Stimulated activated CD4-positive, alpha-beta T cell treated with anti-CD3 and anti-CD28 coated beads, Interleukin-12 subunit alpha, Interleukin-12 subunit beta, amount 100 ng/mL, for 24 hours (primary cell): ENCODE results near the gene FUZ.

ENCODE experiments used
- DNase-seq, 2 experiments: peaks; one replicate each; pipeline ENCODE4 v3.0.0-alpha.2; 2020; ENCODE audit warnings: low read depth in 2 of 2

Gene FUZ

DNA sequence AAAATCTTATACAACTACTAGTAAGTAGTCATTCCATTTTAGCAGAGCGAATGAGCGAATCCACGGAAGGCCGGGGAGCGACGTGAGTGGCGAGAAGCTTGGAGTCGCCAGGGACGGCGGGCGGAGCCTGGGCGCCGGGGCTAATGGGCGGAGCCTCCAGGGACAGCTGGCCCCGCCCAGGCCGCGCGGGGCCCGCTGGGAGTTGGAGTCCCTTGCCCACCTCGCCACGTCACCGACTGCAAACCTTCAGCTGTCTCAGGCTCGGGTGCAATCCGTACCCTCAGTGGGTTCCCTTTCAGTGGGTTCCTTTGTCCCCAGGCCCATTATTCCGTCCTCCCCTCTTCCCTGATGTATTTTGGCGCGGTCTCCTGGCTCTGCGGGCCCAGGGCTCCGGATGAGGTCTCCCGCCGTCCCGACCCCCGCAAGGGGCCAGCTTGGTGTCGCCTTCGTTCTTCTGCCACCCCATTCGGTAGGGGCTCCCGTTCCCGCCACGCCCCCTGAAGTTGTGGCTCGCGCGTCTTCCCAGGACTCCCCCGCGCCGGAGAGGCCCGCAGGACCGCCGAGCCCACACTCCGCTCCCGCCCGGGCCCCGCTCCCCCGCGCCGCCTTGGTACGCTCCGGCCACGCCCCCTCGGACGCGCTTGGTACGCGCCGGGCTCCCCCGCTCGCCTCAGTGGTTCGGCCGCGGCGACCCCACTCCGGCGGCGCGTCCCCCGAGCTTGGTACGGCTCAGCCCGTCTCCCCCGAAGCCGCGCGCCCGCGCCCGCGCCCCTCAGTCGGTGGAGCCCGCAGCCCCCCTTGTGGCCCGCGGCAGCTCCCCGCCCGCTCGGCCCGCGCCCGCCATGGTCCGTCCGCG lies 37.6 kb upstream of the FUZ start, which contains the start of gene PTOV1:
Gene PTOV1, plus strand, starts transcription at position 673 of the 856 bp plus-strand sequence.
- DNase-seq, result peak; percentile 78 to 84

DNA sequence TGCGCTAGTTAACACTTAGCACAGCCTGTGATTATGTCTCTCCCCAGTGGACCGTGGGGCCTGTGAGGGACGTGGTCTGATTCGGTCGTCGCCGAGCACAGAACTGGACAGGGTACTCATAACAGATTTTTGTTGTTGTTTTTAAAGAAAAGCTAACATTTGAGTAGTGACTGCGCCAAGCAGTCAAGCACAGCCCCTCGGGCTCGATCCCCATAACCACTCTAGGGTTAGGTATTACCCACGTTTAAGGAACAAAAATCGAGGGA lies 37.1 kb upstream of the FUZ start:
- no peak for DNase-seq

DNA sequence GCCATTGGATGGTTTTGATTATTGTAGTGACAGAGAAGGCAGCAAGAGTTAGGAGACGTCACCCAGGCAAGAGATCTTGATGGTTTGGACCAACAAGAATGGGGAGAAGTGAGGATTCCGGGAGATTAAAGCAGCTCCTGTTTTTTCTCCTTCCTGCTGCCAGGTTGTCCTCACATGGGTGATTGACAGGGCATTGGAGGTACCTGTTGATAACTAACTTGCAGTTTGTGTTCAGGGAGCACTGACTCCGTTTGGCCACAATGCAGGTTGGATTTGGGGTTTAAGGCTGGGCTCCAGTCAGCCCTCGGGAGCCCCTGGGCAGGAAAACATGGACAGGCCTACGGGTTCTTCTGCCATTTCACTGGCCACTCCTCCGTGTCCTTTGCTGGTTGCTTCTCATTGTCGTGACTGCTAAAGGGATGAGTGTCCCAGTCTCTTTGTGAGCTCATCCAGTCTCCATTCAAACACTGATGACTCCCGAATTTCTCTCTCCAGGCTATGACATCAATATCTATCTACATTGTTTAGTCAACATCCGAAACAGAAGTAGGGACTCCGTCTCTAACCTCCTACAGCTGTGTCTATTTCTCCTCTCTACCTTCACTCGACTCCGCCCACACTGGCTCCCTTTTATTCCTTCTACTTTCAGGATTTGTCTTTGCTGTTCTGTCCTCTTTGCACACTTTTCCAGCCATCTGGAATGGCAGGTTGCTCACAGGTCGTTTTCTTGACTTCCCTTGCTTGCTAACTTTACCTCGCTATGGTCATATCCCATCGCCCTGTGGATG lies 36.5 kb upstream of the FUZ start:
- no peak for DNase-seq

DNA sequence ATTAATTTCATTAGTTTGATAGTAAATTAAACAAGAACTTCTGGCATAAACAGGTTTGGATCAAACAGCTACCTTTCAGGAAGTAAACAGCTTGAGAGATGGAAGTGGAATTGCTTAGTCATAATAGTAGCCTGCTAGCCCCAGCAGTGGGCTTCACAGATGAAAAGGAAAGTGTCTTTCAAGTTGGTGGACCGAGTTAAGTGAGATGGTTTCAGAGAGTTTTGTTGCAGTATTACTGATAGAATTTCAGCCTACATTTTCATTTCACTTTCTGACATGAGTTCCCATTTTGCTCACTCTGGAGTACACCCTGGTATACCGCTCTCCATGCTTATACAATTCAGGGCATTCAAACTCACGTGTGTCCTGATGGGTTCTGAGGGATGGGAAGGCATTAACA lies 35.8 kb upstream of the FUZ start:
- no peak for DNase-seq

DNA sequence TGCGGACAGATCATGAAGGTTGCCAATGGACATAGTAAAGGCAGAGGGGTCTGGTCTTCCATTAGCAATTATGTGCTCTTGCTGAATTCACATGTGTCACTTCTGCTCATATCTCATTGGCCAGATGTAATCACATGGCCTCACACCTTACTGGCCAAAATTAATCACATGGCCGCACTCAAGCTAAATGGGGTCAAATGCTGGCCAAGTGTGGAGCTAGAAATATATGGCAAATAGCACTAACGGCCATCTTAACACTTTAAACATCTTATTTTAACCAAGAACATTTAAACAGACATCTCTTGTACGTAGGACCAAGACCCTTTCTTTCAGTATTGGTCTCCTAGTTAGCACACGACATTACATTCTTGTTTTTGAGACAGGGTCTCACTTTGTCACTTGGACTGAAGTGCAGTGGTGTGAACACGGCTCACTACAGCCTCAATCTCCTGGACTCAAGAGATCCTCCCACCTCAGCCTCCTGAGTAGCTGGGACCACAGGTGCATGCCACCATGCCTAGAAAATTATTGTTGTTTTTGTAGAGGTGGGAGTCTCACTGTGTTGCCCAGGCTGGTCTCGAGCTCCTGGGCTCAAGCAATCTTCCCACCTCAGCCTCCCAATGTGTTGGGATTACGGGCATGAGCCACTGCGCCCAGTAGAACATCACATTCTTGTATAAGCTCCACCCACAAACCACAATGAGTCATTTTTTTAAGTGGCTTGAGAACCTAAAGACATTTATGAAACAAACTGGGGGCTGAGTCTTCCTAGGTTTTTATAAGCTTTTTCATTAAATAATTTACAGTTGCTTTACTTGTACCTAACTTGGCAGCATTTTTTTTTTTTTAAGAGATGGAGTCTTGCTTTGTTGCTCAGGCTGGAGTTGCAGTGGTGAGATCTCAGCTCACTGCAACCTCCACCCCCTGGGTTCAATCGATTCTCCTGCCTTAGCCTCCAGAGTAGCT lies 34.9 kb upstream of the FUZ start:
- no peak for DNase-seq

DNA sequence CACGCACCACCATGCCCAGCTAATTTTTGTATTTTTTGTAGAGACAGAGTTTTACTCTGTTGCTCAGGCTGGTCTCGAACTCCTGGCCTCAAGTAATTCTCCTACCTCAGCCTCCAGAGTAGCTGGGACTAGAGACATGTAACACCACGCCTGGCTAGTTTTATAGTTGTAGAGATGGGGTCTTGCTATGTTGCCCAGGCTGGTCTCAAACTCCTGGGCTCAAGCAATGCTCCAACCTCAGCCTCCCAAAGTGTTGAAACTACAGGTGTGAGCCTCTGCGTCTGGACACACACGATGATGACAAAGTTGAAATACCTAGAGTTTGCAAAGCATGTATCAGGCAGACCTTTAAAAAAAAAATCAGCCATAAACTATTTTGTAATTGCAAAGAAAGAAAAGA lies 33.3 kb upstream of the FUZ start:
- no peak for DNase-seq

DNA sequence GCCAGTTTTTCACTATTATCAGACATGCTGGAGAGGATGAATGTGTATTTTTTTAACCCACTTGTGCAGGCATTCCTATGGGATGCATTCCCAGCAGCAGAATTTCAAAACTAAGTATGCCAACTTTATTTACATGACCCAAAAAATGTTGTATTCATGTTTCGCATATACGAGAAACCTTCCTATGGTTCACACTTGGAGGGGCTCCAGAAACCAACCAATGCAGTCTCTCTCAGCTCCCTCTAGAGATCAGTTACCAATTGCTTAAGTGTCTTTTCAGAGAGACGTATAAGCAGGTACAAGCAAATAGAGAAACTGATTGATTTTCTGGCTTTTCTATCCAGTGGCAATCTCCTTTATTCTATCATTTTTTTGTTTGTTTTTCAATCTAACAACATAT lies 32.3 kb upstream of the FUZ start:
- DNase-seq, result no peak

DNA sequence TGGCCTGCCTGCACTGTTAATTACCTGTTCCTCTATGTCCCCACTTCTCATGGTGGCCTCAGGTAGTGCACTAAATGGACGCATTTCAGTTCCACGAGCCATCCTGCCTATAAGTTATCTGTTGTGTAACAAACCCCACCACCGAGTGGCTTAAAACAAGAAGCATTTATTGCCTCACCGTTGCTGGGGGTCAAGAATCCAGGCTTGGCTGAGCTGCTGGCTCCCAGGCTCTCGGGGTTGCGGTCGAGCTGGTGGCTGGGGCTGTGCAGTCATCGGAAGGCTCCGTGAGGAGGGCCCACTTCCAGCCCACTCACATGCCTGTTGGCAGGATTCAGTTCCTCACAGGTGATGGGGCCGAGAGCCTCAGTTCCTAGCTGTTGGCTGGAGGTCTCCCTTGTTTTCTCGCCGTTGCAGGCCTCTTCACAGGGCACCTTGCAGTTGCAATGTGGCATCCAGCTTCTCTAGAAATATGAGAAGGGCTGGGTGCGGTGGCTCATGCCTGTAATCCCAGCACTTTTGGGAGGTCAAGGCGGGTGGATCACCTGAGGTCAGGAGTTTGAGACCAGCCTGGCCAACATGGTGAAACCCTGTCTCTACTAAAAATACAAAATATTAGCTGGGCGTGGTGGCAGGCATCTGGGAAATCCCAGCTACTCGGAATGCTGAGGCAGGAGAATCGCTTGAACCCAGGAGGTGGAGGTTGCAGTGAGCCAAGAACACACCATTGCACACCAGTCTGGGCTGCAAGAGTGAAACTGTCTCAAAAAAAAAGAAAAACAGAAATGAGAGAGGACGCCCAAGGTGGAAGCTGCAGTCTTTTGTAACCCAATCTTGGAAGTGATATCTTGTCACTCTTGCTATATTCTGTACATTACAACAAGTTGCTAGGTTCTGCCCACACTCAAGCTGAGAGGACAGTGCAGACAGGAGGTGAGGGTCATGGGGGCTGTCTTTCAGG lies 31.3 kb upstream of the FUZ start:
- DNase-seq, result no peak

DNA sequence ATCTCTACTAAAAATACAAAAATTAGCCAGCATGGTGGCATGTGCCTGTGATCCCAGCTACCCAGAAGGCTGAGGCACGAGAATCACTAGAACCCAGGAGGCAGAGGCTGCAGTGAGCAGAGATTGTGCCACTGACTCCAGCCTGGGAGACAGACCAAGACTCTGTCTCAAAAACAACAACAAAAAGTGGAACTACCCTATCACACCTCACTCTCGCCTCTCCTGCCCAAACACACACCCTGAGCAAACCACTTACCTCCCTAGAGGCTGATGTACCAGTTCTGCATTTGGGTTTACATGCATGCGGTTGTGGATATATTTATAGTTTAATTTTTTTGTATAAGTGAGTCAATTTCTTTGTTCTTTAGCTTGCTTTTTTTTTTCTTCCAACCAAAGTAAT lies 30.2 kb upstream of the FUZ start:
- DNase-seq, result no peak

DNA sequence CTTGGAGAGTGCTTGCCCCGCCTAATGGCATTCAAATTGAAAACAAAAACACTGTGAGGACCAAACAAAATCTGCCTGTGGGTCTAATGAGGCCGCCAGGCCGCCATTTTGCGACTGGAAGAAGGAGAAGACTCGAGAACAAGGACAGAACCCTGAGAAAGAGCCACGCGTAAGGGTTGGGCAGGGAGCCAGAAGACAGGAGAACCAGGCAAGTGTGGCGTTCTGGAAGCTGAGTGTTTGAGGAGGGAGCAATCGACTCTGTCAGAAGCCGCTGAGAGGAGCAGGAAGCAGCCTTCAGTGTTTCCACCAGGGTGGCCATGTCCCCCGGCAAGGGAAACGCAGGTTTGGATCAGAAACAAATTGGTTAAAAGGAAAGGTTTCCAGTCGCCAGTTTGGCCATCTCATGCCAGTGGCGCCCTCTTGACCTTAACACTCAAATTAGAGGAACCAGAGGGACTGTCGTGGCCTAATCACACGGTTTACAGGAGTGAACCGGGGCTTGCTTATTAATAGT lies 27.7 kb upstream of the FUZ start:
- no peak for DNase-seq

DNA sequence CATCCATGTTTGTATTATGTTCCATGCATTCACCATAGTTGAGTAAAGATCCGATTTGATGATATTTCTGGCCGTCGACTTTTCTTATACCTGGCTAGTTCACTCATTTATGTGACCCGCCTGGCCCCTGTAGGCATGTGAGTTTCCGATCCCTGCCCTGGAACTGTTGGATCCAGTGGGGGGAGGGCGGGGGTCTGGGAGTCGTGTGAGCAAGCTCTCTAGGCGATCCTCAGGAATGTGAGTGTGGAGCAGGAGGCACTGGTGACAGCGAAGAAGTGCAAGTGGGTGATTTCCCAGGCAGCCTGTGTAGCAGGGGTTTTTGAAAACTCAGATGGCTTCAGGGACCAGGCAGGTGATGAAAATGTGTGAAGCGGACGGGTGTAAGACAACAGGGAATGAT lies 27.2 kb upstream of the FUZ start:
- no peak for DNase-seq

DNA sequence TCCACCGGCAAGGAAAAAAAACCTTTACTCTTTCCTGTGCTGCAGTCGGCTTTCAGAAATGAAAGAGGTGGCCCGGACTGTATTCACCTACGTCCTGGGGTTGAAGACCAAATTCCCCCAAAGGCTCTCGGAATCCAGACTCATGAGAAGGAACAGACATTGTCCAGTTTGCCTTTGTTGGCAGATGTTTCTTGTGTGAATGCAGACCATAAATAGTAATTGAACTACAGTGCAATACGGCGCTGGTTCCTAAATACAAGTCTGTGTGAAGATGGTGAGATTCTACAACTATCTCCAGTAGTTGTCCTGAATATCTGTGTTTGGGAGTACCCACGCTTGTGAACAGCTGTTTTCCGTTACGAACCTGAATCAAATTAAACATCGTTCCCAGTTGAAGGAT lies 26.6 kb upstream of the FUZ start:
- no peak for DNase-seq

DNA sequence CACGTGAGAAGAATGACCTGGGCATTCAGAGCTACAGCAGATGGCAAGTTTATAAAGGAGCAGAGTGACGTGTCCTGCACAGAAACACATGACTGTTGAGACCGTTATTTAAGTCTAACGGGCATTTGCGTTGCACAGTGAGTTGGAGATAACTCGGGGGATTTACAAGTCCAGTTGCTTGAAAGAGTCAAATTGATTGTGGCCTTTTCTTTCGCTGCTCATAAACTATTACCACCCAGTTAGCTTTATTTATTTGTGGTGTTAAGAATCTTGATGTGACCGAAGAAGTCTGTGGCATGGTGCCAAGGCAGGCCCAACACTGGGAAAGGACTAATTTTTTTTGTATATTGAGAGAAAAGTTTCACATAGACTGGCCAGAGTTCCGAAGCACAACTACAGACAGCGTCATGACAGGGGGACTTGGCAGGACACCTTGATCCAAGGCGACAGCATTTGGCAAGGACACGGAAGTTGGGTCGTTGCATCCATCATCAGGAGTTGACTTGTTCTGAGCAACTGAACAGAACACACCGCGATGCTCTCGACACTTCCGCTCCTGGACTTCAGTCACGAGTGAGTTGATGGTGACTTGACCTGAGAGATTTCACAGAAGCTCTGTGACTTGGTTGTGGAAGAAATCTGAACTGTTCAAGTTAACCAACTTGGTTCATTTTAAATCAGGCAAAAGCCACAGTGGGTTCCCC lies 25.9 kb upstream of the FUZ start:
- DNase-seq, result no peak

DNA sequence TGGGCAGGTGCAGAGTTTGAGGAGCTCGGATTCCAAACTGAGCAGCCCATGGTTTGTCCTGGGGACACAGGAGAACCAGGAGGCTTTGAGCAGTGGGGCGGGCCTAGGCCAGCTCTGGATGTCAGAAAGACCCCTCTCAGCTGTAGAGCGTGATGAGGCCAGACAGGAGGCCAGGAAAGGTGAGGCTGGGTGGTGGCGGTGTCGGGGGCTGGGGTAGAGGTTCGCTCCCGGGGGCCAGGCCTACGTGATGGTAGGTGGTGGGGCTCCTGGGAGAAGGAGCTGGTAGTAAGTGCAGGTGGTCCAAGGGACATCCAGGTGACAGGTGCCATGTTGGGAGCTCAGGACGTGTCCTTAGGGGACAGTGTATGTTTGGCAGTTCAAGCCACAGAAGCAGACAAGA lies 24.3 kb upstream of the FUZ start:
- no peak for DNase-seq

DNA sequence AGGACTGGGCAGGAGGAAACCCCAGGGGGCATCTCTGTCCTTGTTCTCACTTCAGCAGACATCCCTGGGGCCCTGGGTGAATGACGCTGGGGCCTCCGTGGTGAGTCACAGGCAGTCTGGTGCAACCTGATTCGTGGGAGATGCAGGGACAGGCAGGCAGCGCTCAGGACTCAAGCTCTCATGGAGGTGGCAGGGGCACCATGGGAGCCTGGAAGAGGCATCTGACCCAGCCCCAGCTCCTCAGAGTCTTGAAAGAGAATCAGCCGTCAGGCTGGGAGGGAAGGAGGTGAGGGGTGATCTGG lies 23.9 kb upstream of the FUZ start:
- DNase-seq, result no peak

DNA sequence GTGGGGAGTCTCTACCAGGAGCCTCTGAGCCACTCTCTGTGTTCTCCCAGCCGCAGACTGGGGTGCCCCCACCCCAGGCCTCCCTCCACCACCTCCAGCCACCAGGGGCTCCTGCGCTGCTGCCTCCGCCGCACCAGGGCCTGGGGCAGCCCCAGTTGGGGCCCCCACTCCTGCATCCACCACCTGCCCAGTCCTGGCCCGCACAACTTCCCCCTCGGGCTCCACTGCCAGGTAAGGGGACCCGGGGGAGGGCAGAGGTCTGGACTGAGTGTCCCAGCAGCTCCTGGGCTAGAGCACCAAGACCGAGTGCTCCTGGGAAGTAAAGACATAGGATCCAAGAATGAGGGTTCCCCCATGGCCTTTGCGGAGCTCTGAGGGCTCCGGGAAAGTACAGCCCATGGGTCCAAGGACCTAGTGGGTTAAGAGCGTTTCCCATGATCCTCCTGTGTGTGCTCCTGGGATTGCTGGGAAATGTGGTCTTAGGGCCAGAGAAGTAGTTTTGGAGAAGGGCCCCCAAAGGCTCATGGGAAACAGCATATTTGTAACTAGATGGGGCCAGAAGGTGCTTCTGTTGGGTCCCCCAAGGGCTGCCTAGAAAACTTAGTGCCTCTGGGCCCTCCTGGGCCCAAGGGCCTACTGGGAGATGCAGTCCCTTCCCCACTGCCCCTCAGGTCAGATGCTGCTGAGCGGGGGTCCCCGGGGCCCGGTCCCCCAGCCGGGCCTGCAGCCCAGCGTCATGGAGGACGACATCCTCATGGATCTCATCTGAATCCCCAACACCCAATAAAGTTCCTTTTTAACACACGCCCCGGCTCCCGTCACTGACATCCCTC lies 23.3 kb upstream of the FUZ start:
- DNase-seq, result no peak

DNA sequence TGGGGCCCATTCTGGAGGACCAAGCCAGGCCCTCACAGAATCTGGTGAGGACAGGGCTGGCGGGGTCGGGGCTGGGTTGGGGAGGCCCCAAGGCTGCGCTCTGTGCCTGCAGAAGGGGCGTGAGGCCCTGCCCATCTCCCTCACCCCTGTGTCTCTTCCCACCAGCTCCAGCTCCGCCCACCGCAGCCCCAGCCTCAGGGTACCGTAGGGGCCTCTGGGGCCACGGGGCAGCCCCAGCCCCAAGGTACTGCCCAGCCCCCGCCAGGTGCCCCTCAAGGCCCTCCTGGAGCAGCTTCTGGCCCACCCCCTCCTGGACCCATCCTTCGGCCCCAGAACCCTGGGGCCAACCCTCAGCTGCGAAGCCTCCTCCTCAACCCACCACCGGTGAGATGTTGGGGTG lies 22.5 kb upstream of the FUZ start:
- no peak for DNase-seq

DNA sequence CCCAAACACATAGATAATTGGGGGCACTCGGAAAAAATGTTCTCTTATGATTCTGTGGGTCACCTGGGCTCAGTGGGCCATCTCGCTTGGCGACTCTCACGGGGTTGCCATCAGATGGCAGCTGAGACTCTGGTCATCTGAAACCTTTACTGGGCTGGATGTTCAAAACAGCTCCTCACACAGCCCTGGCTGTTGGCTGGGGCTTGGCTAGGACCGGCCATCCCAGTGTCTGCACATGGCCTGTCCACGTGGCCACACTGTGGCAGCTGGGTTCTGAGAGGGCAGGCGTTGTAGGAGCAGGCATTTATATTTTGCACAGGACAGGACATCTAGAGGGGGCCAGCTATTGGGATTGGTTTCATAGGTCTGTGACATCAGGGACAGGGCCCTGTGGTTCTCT lies 20.5 kb upstream of the FUZ start:
- DNase-seq, result no peak

DNA sequence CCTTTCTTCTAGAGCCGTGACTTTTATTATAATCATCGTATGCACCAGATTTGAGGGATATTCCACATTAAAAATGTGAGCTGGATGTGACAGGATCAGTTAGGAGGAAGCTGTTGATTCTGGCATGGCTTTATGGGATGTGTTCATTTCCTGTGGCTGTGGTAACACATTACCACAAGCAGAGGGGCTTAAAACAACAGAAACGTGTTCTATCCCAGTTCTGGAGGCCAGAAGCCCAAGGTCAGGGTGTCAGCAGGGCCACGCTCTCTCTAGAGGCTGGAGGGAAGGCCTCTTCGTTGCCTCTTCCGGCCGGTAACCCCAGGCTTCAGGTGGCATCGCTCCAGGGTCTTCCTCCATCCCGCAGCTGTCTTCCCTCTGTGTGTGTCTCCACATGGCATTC lies 19.5 kb upstream of the FUZ start:
- no peak for DNase-seq

DNA sequence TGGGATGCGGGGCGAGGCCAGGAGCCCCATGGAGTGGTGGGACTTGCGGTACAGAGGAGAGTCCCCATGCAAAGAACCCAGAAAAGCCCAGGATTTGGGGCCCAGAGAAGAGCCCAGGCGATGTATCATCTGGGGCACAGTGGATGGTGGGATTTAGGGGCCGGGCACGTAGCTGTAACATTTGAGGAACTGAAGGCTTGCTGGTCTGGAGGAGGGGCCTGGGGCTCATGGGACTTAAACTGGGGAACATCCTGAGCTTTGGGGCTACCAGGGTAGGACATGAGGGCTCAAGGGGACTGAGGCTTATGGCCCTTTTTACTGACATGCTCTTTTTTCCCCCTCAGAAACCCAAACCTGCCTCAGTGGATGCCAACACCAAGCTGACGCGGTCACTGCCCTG lies 18.5 kb upstream of the FUZ start:
- DNase-seq, result no peak
